GM23338 (cell line): Measurements from ENCODE around the gene CEP250. TPM values are rescaled to one million over a fixed set of nuclear protein-coding genes. Genes with fewer than 3 reads are reported as not detected.

Source experiments
- ATAC-seq: fragments of 200-7000 bp; cut with Tn5 transposase; 3 replicates; pipeline ENCODE4 v1.9.1; 2020
- DNase-seq: peaks from one replicate; pipeline ENCODE4 v3.0.0-alpha.2; 2015; ENCODE audit warnings: low spot score
- H2AFZ ChIP-seq: fragments of 200-600 bp; sonication (generic); 2 replicates; pipeline ENCODE4 v1.8.0; 2016; ENCODE audit warnings: antibody characterized with exemption, mild to moderate bottlenecking, moderate library complexity
- H3F3A ChIP-seq: fragments of 200-600 bp; sonication (generic); replicated peaks from 2 replicates; pipeline ENCODE4 v1.8.0; 2017; ENCODE audit warnings: antibody characterized with exemption, mixed run types, low read depth
- H3K27ac ChIP-seq: fragments of 200-600 bp; sonication (generic); 2 replicates; pipeline ENCODE4 v1.6.1; 2016; ENCODE audit warnings: low read depth
- H3K27me3 ChIP-seq: fragments of 200-600 bp; sonication (generic); 2 replicates; pipeline ENCODE4 v1.8.0; 2016; ENCODE audit warnings: mild to moderate bottlenecking, mixed run types, moderate library complexity; ENCODE audit not compliant: insufficient read depth
- H3K36me3 ChIP-seq: fragments of 200-600 bp; sonication (generic); 2 replicates; pipeline ENCODE4 v1.8.0; 2016; ENCODE audit warnings: mild to moderate bottlenecking; ENCODE audit not compliant: insufficient read depth
- H3K4me1 ChIP-seq: fragments of 200-600 bp; sonication (generic); 2 replicates; pipeline ENCODE4 v1.8.0; 2016; ENCODE audit warnings: mild to moderate bottlenecking, moderate library complexity; ENCODE audit not compliant: insufficient read depth
- H3K4me2 ChIP-seq: fragments of 200-600 bp; sonication (generic); 2 replicates; pipeline ENCODE4 v1.7.1; 2017; ENCODE audit warnings: mixed run types
- H3K4me3 ChIP-seq: fragments of 200-600 bp; sonication (generic); 2 replicates; pipeline ENCODE4 v1.6.1; 2016; ENCODE audit warnings: mixed run types
- H3K79me2 ChIP-seq: fragments of 200-600 bp; sonication (generic); replicated peaks from 2 replicates; pipeline ENCODE4 v1.8.0; 2017; ENCODE audit warnings: mild to moderate bottlenecking; ENCODE audit not compliant: insufficient read depth
- H3K9me2 ChIP-seq: fragments of 200-600 bp; sonication (generic); 2 replicates; pipeline ENCODE4 v1.8.0; 2017; ENCODE audit not compliant: insufficient read depth
- H4K20me1 ChIP-seq: fragments of 200-600 bp; sonication (generic); replicated peaks from 2 replicates; pipeline ENCODE4 v1.8.0; 2017; ENCODE audit warnings: mild to moderate bottlenecking; ENCODE audit not compliant: insufficient read depth
- H3K27ac Mint-ChIP-seq: 2 replicates; pipeline ENCODE4 v1.8.0; 2020; ENCODE audit warnings: inconsistent platforms, mild to moderate bottlenecking, moderate library complexity, mixed read lengths
- H3K27me3 Mint-ChIP-seq: 3 replicates; pipeline ENCODE4 v1.8.0; 2022; ENCODE audit warnings: low read depth, mild to moderate bottlenecking, moderate library complexity, mixed read lengths, inconsistent platforms; ENCODE audit not compliant: insufficient read depth, poor library complexity
- H3K36me3 Mint-ChIP-seq: 3 replicates; pipeline ENCODE4 v1.8.0; 2021; ENCODE audit warnings: low read depth, mild to moderate bottlenecking, inconsistent platforms, moderate library complexity, mixed read lengths
- H3K4me1 Mint-ChIP-seq: 3 replicates; pipeline ENCODE4 v1.8.0; 2020; ENCODE audit warnings: mild to moderate bottlenecking, inconsistent platforms, mixed read lengths
- H3K4me3 Mint-ChIP-seq: 3 replicates; pipeline ENCODE4 v1.8.0; 2021; ENCODE audit warnings: moderate library complexity, mild to moderate bottlenecking, inconsistent platforms, mixed read lengths
- H3K9me3 Mint-ChIP-seq: 3 replicates; pipeline ENCODE4 v1.8.0; 2020; ENCODE audit warnings: moderate library complexity, mild to moderate bottlenecking, inconsistent platforms, mixed read lengths
- CREB1 ChIP-seq: fragments of 250-450 bp; sonication (Bioruptor Pico); IDR thresholded peaks from 2 replicates; pipeline ENCODE4 v1.5.0; 2020; ENCODE audit warnings: low read depth, mild to moderate bottlenecking, moderate library complexity
- CTCF ChIP-seq, 2 experiments: fragments of 200-600 bp in 1 of 2; sonication (generic) in 1 of 2; conservative IDR thresholded peaks; 2 replicates each; pipeline versions ENCODE4 v1.5.1 to v1.6.1; 2016 to 2017; ENCODE audit warnings: antibody characterized with exemption in 2 of 2, low read depth in 2 of 2, mild to moderate bottlenecking in 2 of 2, moderate library complexity in 1 of 2
- ETS1 ChIP-seq: IDR thresholded peaks from 2 replicates; pipeline ENCODE4 v1.6.1; 2016; ENCODE audit warnings: antibody characterized with exemption
- EZH2 ChIP-seq: fragments of 200-600 bp; sonication (generic); IDR thresholded peaks from one replicate; pipeline ENCODE4 v1.8.0; 2017; ENCODE audit warnings: antibody characterized with exemption, mild to moderate bottlenecking, low read depth; ENCODE audit not compliant: unreplicated experiment
- EZH2phosphoT487 ChIP-seq: fragments of 200-600 bp; sonication (generic); IDR thresholded peaks from one replicate; pipeline ENCODE4 v1.8.1; 2018; ENCODE audit warnings: antibody characterized with exemption; ENCODE audit not compliant: unreplicated experiment
- JUNB ChIP-seq: IDR thresholded peaks from one replicate; pipeline ENCODE4 v1.6.1; 2016; ENCODE audit warnings: antibody characterized with exemption; ENCODE audit not compliant: unreplicated experiment
- NANOG ChIP-seq: IDR thresholded peaks from 2 replicates; pipeline ENCODE4 v1.6.1; 2016; ENCODE audit warnings: antibody characterized with exemption, borderline replicate concordance
- POLR2AphosphoS5 ChIP-seq: IDR thresholded peaks from 2 replicates; pipeline ENCODE4 v1.6.1; 2016; ENCODE audit warnings: antibody characterized with exemption, low read depth
- REST ChIP-seq: IDR thresholded peaks from one replicate; pipeline ENCODE4 v1.6.1; 2018; ENCODE audit warnings: antibody characterized with exemption; ENCODE audit not compliant: unreplicated experiment
- STAT1 ChIP-seq: IDR thresholded peaks from one replicate; pipeline ENCODE4 v1.6.1; 2016; ENCODE audit warnings: antibody characterized with exemption; ENCODE audit not compliant: unreplicated experiment
- ZNF114 ChIP-seq: fragments of 250-450 bp; sonication (Bioruptor Pico); IDR thresholded peaks from 2 replicates; pipeline ENCODE4 v1.5.0; 2020; ENCODE audit warnings: mild to moderate bottlenecking, moderate library complexity
- ZNF331 ChIP-seq: fragments of 250-450 bp; sonication (Bioruptor Pico); IDR thresholded peaks from 2 replicates; pipeline ENCODE4 v1.5.0; 2020; ENCODE audit warnings: low read depth, mild to moderate bottlenecking, moderate library complexity
- ZNF462 ChIP-seq: fragments of 250-450 bp; sonication (Bioruptor Pico); IDR thresholded peaks from 2 replicates; pipeline ENCODE4 v1.5.0; 2020; ENCODE audit warnings: mild to moderate bottlenecking, moderate library complexity
- polyA plus RNA-seq: library from polyadenylated mRNA; unstranded; fragments of >200 nt; fragmentation: Nextera tagmentation; extraction: Ambion mirVana; gene quantifications from 2 replicates; pipeline ENCODE4 v1.2.1, GENCODE V29; 2016
- total RNA-seq: library from RNA; depleted of rRNA; stranded (reverse); fragments of >200 nt; shearing (Covaris generic); gene quantifications from 2 replicates; pipeline ENCODE4 v1.2.3, GENCODE V29; 2014

Gene CEP250
- total and polyA plus RNA-seq, 2 experiments from 2014 or later, result 28.0 to 29.1 TPM

GRCh38 chr20:35409542-35409941 lies 45.9 kb upstream of the CEP250 start:
- H3K4me1 ChIP-seq, result peaks cover 5% of the 10 kb centered on the region; the same call in 1 of the 2 replicates
- no peak overlapping the region for H3K4me2 ChIP-seq
- no peak overlapping the region for H2AFZ ChIP-seq
- ATAC-seq, result no peak
- peaks cover 8% of the 10 kb centered on the region for H4K20me1 ChIP-seq
- peaks cover 22% of the 10 kb centered on the region for H3K36me3 ChIP-seq
- peaks cover 4% of the 10 kb centered on the region for H3K27me3 Mint-ChIP-seq
- no peaks in the 10 kb centered on the region for H3K27me3 ChIP-seq
- H3K36me3 Mint-ChIP-seq, result peaks cover 41% of the 10 kb centered on the region
- no peak overlapping the region for H3K27ac ChIP-seq
- H3K4me3 Mint-ChIP-seq, result no peak overlapping the region
- DNase-seq, result no peak
- no peaks in the 10 kb centered on the region for H3K9me2 ChIP-seq
- no peaks in the 10 kb centered on the region; the same call in 1 of the 2 replicates for H3F3A ChIP-seq
- H3K27ac Mint-ChIP-seq, result no peak overlapping the region
- H3K79me2 ChIP-seq, result peaks cover 70% of the 10 kb centered on the region
- peaks cover 3% of the 10 kb centered on the region; the same call in 2 of the 3 replicates for H3K4me1 Mint-ChIP-seq
- TF ChIP-seq ZNF114 (CRISPR knock-in tag), result no peak
- TF ChIP-seq JUNB, result no peak
- no peak for TF ChIP-seq EZH2
- no peak for TF ChIP-seq ZNF331 (CRISPR knock-in tag)
- TF ChIP-seq CTCF (conservative IDR thresholded peaks at IDR 0.05; ENCODE audit: low read depth in 2 of 2), result no peak
- no peak for TF ChIP-seq REST
- no peak for TF ChIP-seq ETS1
- TF ChIP-seq POLR2AphosphoS5, result no peak
- TF ChIP-seq EZH2phosphoT487, result no peak
- TF ChIP-seq STAT1, result no peak
- TF ChIP-seq ZNF462 (CRISPR knock-in tag), result no peak
- TF ChIP-seq CREB1, result no peak
- no peak for TF ChIP-seq NANOG
- no peak overlapping the region for H3K4me3 ChIP-seq
- no peaks in the 10 kb centered on the region; the same call in 1 of the 3 replicates for H3K9me3 Mint-ChIP-seq
